HepG2 (cell line): ENCODE results near the gene ARF5. TPM values are rescaled to one million over a fixed set of nuclear protein-coding genes. Genes with fewer than 3 reads are reported as not detected.

Experiments
- ATAC-seq: fragments of 200-7000 bp; cut with Tn5 transposase; 3 replicates; pipeline ENCODE4 v1.9.1; 2020; ENCODE audit warnings: mild to moderate bottlenecking, moderate library complexity
- BruUV-seq: library from RNA; stranded (reverse); fragments of 400-500 nt; replicated peaks from 2 replicates; lab custom pipeline; 2021; lab: Mats Ljungman, UMichigan
- CTCF ChIA-PET: fragments of 300-600 bp; formaldehyde crosslinking; extraction: SDS; loops from one replicate; lab custom pipeline; 2021; ENCODE audit warnings: low total read pairs, inconsistent platforms, low intra/inter-chr PET ratio; lab: Yijun Ruan, JAX
- POLR2A ChIA-PET: fragments of 350-600 bp; sonication (Branson Sonifier 250); formaldehyde crosslinking; loops from one replicate; lab custom pipeline; 2020; ENCODE audit warnings: antibody characterized with exemption, inconsistent platforms; lab: Yijun Ruan, JAX
- DNase-seq: peaks from one replicate; pipeline ENCODE4 v3.0.0-alpha.2; 2015; ENCODE audit warnings: low spot score
- FAIRE-seq: peaks from 3 replicates; lab custom pipeline; 2011; peaks lifted over from hg19 to GRCh38; lab: Jason Lieb, UNC
- H2AFZ ChIP-seq: one replicate; pipeline ENCODE4 v1.6.1; 2011; ENCODE audit warnings: low read length, inconsistent platforms
- H3K27ac ChIP-seq: fragments of 300-600 bp; 3 replicates; pipeline ENCODE4 v1.8.0; 2011; ENCODE audit warnings: mixed run types, mild to moderate bottlenecking, mixed read lengths, low read length, inconsistent platforms; ENCODE audit not compliant: insufficient read depth; ENCODE audit errors: extremely low read length
- H3K27me3 ChIP-seq, 2 experiments: fragments of 200-600 bp in 1 of 2; 2 replicates in 1 of 2; 3 replicates in 1 of 2; pipeline versions ENCODE4 v1.6.0 to v1.8.0; 2011; ENCODE audit warnings: low read length in 2 of 2, mild to moderate bottlenecking in 2 of 2, moderate library complexity in 2 of 2, inconsistent platforms in 1 of 2; ENCODE audit not compliant: insufficient read depth in 2 of 2, control insufficient read depth in 1 of 2
- H3K36me3 ChIP-seq, 2 experiments: fragments of 200-600 bp in 1 of 2; replicated peaks in 1 of 2; 2 replicates in 1 of 2; 3 replicates in 1 of 2; pipeline versions ENCODE4 v1.5.1 to v1.8.0; 2011; ENCODE audit warnings: low read length in 2 of 2, inconsistent platforms in 1 of 2; ENCODE audit not compliant: insufficient read depth in 2 of 2, control insufficient read depth in 1 of 2
- H3K4me1 ChIP-seq: 2 replicates; pipeline ENCODE4 v1.5.1; 2012; ENCODE audit warnings: low read length, inconsistent platforms; ENCODE audit not compliant: insufficient read depth
- H3K4me2 ChIP-seq: 2 replicates; pipeline ENCODE4 v1.6.0; 2011; ENCODE audit warnings: low read depth, low read length, inconsistent platforms
- H3K4me3 ChIP-seq, 3 experiments: fragments of 200-600 bp in 1 of 3; sonication (generic), shearing (Covaris generic) in 1 of 3; replicated peaks in 1 of 3; 2 replicates each; pipeline ENCODE4 v1.5.1; 2011 to 2016; ENCODE audit warnings: low read length in 3 of 3, inconsistent platforms in 2 of 3, low read depth in 2 of 3, mild to moderate bottlenecking in 2 of 3, control low read depth in 1 of 3, mixed read lengths in 1 of 3; ENCODE audit not compliant: insufficient read depth in 1 of 3
- H3K79me2 ChIP-seq: one replicate; pipeline ENCODE4 v1.6.1; 2011; ENCODE audit warnings: low read length, inconsistent platforms; ENCODE audit not compliant: insufficient read depth
- H3K9ac ChIP-seq: 2 replicates; pipeline ENCODE4 v1.6.0; 2011; ENCODE audit warnings: mild to moderate bottlenecking, low read depth, low read length, inconsistent platforms; ENCODE audit not compliant: insufficient read depth
- H3K9me3 ChIP-seq: 2 replicates; pipeline ENCODE4 v1.5.1; 2012; ENCODE audit warnings: mild to moderate bottlenecking, low read length
- H4K20me1 ChIP-seq: 2 replicates; pipeline ENCODE4 v1.6.0; 2011; ENCODE audit warnings: inconsistent platforms, mild to moderate bottlenecking, low read length, moderate library complexity; ENCODE audit not compliant: insufficient read depth
- CEBPB ChIP-seq: IDR thresholded peaks from 2 replicates; pipeline ENCODE4 v1.6.1; 2011; ENCODE audit warnings: low read depth, low read length, improper control_type of control experiment, borderline replicate concordance
- JUNB ChIP-seq: sonication (generic); formaldehyde crosslinking; IDR thresholded peaks from 2 replicates; pipeline ENCODE4 v1.8.0; 2022; ENCODE audit warnings: missing genetic modification reagents, mild to moderate bottlenecking, borderline replicate concordance
- PREB ChIP-seq: sonication (generic); formaldehyde crosslinking; IDR thresholded peaks from 2 replicates; pipeline ENCODE4 v1.4.0; 2020; ENCODE audit warnings: missing genetic modification reagents
- STAG1 ChIP-seq: sonication (generic); formaldehyde crosslinking; IDR thresholded peaks from 2 replicates; pipeline ENCODE4 v1.4.0; 2020; ENCODE audit warnings: missing genetic modification reagents
- ZNF124 ChIP-seq: sonication (generic); formaldehyde crosslinking; IDR thresholded peaks from 2 replicates; pipeline ENCODE4 v1.4.0; 2020; ENCODE audit warnings: missing genetic modification reagents
- ZNF362 ChIP-seq: sonication (generic); formaldehyde crosslinking; IDR thresholded peaks from 2 replicates; pipeline ENCODE4 v1.4.0; 2020; ENCODE audit warnings: missing genetic modification reagents, mild to moderate bottlenecking, borderline replicate concordance
- ZNF7 ChIP-seq: IDR thresholded peaks from 2 replicates; pipeline ENCODE4 v1.6.1; 2016; ENCODE audit warnings: missing biosample characterization, missing genetic modification reagents
- ZNF891 ChIP-seq: sonication (generic); formaldehyde crosslinking; IDR thresholded peaks from 2 replicates; pipeline ENCODE4 v1.5.0; 2020; ENCODE audit warnings: mild to moderate bottlenecking, missing genetic modification reagents
- WGBS: methylation state at CpG from one replicate; pipeline ENCODE4 v1.1.6; 2017; ENCODE audit warnings: low lambda C conversion rate; 5-methylcytosine and 5-hydroxymethylcytosine counted together
- in situ Hi-C: cut with HindIII; loops from 2 replicates; pipeline ENCODE4 v1.10.0; 2017; ENCODE audit warnings: low pct_unique_long_range_greater_than_20kb; ENCODE audit not compliant: extremely low pct_ligation_motif_present
- intact Hi-C: fragments of 100-400 bp; cut with micrococcal nuclease; formaldehyde crosslinking; loops from one replicate; pipeline ENCODE4 v1.10.0; 2022; ENCODE audit not compliant: unreplicated experiment
- polyA plus RNA-seq, 8 experiments: library from polyadenylated mRNA; depleted of rRNA in 3 of 8; stranded (reverse) in 7 of 8; unstranded in 1 of 8; fragments of >200 nt; fragmentation: Illumina TruSeq in 4 of 8; extraction: Trizol in 4 of 8; gene quantifications; 2 replicates each; pipeline versions ENCODE4 v1.2.1 to v1.2.3, GENCODE V29; 2011 to 2016; ENCODE audit warnings: low read depth in 4 of 8, missing spikeins in 1 of 8, mixed read lengths in 1 of 8; ENCODE audit not compliant: insufficient read depth in 1 of 8
- total RNA-seq, 5 experiments: library from RNA; depleted of rRNA; stranded (reverse); fragments of >200 nt; fragmentation: Illumina TruSeq; extraction: Trizol; gene quantifications; 2 replicates each; pipeline ENCODE4 v1.2.3, GENCODE V29; 2016; ENCODE audit warnings: low read depth in 1 of 5
- TF ChIP-seq, protein P1 (sequence below): sonication (generic); formaldehyde crosslinking; IDR thresholded peaks from 2 replicates; pipeline ENCODE4 v1.5.0; 2020; ENCODE audit warnings: mild to moderate bottlenecking, missing genetic modification reagents, moderate library complexity

ARF5 gene
- total and polyA plus RNA-seq, 2 of the 13 experiments (the other 11 are each of a cell fraction or from before 2014, with no cell fraction given) = 109 to 135 TPM

DNA sequence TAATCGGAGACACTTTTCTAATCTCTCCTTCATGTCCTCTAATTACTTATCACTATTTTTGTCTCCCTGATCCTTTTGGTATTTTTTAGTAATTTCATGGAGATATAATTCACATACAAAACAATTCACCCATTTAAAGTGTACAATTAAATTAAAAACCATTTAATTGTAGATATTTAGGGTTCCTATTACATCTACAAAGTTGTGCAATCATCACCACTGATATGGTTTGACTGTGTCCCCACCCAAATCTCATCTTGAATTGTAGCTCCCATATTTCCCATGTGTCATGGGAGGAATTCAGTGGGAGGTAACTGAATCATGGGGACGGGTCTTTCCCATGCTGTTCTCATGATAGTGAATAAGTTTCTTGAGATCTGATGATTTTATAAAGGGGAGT lies 31.8 kb upstream of the ARF5 start:
- TF ChIP-seq CEBPB = peak; percentile 25; the same call in 1 of the 2 replicates
- no peak for TF ChIP-seq ZNF124 (CRISPR knock-in tag)
- H3K4me2 ChIP-seq = no peak overlapping the region
- intact Hi-C loops = no loop called here
- H3K27me3 ChIP-seq = no peaks in the 10 kb centered on the region
- no TSS peak for BruUV-seq
- no peaks in the 10 kb centered on the region for H3K79me2 ChIP-seq
- H3K36me3 ChIP-seq = no peaks in the 10 kb centered on the region
- H3K4me1 ChIP-seq = no peaks in the 10 kb centered on the region
- WGBS = 44% methylated on average over 2 of the region's 2 CpGs
- ATAC-seq (no peak), DNase-seq (no peak), FAIRE-seq (no peak)
- no peaks in the 10 kb centered on the region for H4K20me1 ChIP-seq
- POLR2A ChIA-PET = no interaction called here
- H3K9ac ChIP-seq = no peak overlapping the region
- CTCF ChIA-PET = no interaction called here
- no peak overlapping the region for H2AFZ ChIP-seq
- no peak overlapping the region for H3K27ac ChIP-seq
- in situ Hi-C loops = no loop called here
- H3K4me3 ChIP-seq = no peak overlapping the region
- H3K9me3 ChIP-seq = no peaks in the 10 kb centered on the region

GRCh38 chr7:127557803-127558202 lies 30.4 kb upstream of the ARF5 start:
- Histone ChIP-seq H3K4me1 (no peaks in the 10 kb centered on the region), H3K36me3 (no peaks in the 10 kb centered on the region), H3K79me2 (no peaks in the 10 kb centered on the region), H3K9me3 (no peaks in the 10 kb centered on the region), H3K4me2 (no peak overlapping the region), H3K27me3 (no peaks in the 10 kb centered on the region), H2AFZ (no peak overlapping the region), H3K4me3 (no peak overlapping the region), H4K20me1 (no peaks in the 10 kb centered on the region), H3K27ac (no peak overlapping the region), H3K9ac (no peak overlapping the region)
- DNase-seq (no peak), ATAC-seq (no peak), FAIRE-seq (no peak)
- ChIA-PET CTCF (no interaction called here), POLR2A (no interaction called here)
- no TSS peak for BruUV-seq
- 2% methylated on average over 2 of the region's 2 CpGs for WGBS
- no peak for TF ChIP-seq ZNF362
- no peak for TF ChIP-seq ZNF7 (CRISPR knock-in tag)
- TF ChIP-seq JUNB = no peak
- TF ChIP-seq STAG1 (CRISPR knock-in tag) = peak; percentile 16; the same call in 1 of the 2 replicates
- TF ChIP-seq ZNF891 (CRISPR knock-in tag) = no peak
- TF ChIP-seq, protein P1, sequence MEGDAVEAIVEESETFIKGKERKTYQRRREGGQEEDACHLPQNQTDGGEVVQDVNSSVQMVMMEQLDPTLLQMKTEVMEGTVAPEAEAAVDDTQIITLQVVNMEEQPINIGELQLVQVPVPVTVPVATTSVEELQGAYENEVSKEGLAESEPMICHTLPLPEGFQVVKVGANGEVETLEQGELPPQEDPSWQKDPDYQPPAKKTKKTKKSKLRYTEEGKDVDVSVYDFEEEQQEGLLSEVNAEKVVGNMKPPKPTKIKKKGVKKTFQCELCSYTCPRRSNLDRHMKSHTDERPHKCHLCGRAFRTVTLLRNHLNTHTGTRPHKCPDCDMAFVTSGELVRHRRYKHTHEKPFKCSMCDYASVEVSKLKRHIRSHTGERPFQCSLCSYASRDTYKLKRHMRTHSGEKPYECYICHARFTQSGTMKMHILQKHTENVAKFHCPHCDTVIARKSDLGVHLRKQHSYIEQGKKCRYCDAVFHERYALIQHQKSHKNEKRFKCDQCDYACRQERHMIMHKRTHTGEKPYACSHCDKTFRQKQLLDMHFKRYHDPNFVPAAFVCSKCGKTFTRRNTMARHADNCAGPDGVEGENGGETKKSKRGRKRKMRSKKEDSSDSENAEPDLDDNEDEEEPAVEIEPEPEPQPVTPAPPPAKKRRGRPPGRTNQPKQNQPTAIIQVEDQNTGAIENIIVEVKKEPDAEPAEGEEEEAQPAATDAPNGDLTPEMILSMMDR (CRISPR knock-in tag) = peak; percentile 25
- TF ChIP-seq PREB (CRISPR knock-in tag) = no peak
- in situ Hi-C loops (no loop called here), intact Hi-C loops (no loop called here)
